ENCODE measurements around the gene BMP2.

BMP2 gene

DNA sequence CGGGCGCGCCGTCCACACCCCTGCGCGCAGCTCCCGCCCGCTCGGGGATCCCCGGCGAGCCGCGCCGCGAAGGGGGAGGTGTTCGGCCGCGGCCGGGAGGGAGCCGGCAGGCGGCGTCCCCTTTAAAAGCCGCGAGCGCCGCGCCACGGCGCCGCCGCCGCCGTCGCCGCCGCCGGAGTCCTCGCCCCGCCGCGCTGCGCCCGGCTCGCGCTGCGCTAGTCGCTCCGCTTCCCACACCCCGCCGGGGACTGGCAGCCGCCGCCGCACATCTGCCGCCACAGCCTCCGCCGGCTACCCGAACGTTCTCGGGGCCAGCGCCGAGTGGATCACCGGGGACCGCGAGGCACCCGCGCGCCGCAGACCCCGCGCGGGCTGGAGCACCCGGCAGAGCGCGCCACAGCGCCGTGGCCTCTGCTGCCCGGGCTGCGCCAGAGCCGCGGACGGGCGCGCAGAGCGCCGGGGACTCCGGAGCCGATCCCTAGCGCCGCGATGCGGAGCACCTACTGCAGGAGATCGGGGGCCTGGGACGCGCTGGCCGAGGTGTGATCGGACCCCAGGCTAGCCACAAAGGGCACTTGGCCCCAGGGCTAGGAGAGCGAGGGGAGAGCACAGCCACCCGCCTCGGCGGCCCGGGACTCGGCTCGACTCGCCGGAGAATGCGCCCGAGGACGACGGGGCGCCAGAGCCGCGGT, at the start of gene BMP2:
TSS of gene BMP2 (plus strand) at position 151 of the 692 bp plus-strand sequence. CDS start 2,441 bp downstream, outside the sequence.
- peak in 1 of 2 experiments; percentile 92 for DNase-seq

DNA sequence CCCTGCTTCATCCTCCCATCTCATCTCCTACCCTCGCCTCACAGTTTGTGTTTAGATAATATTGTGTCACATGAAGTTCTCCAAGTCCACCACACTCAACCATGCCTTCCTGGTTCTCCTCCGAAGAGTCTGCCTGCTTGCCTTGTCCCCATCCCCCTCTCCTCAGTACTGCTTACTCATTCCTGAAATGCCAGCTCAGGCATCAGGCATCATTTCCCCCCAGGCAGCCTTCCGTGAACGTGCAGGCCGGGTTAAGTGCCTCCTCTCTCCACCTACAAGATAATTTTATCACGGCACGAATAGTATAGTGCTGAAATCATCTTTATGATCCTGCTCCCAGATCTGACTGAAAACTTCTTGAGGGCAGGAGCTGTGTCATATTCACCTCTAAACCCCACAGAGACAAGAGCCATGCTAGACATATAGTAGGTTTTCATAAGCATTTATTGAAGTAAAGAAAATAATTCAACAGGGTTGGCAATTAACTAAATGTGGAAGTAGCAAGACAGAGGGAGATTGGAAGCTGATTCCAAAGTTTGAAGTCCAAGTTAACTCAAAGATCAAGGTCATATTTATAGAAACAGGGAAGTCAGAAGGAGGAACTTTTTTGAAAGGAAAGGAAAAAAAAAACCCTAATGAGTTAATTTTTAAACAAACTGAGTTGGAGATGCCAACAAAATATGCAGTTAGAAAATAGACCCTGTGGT, 48.7 kb upstream of the BMP2 start:
- DNase-seq: no peak

DNA sequence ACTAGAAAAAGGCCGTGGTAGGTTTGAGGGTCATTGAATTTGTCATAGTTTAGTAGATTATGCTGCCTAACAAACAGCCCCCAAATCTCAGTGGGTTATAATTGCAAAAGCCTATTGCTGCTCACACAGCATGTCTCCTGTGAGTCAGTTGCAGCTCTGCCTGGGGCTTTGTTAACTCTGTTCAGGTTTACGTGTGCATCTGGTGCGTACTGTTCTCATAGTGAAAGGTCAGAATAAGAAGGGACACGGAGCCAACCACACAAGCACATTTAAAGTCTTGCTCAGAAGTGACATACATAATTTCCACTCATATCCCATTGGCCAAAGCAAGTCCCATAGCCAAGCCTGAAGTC, 48.1 kb upstream of the BMP2 start:
- no peak for DNase-seq

DNA sequence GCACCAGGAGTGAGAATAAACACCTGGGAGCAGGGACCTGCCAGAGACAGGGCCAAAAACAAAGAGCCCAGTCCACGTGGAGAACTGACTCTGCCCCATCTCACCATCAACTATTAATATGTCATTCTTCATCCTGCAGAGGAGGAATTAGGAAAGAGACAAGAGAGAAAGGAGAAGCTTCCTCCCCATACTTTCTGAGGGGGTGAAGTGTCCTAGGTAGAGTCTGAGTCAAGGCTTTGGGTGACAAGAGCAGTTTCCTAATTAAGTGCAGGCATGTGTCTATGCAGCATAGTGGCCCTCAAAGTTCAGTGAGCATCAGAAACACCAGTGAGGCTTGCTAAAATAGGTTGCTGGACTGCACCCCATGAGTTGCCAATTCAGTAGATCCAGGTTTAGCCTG, 40.7 kb upstream of the BMP2 start:
- DNase-seq: no peak

DNA sequence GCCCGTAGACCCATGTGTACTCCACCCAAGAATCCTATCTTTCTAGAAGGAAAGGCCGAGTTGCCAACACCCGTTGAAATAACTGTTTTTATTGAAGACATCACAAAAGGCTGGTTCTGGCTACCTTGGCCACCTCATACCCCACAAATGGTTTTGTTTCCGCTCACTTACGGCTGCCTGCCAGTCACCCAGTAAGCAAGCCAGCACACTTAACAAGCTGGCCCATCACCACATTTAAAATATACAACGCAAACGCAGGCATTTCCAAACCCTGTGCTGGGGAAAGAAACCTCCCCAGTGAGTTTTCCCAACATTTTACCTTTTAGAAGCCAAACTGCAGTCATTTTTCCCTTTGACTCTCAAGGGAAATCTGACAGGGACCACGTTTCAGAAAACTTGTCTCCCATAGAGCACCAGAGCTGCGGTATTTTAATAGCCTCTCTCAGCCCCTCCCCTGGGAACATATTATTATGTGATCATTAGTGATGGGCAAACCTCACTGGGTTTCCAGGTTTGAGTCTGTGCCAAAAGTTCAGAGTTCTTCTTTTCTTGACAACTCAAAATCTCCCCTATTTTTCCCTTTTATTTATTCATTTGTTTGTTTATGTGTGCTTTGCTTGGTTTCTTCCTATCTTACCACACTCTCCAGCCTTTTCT, 36.7 kb upstream of the BMP2 start:
- no peak for DNase-seq

DNA sequence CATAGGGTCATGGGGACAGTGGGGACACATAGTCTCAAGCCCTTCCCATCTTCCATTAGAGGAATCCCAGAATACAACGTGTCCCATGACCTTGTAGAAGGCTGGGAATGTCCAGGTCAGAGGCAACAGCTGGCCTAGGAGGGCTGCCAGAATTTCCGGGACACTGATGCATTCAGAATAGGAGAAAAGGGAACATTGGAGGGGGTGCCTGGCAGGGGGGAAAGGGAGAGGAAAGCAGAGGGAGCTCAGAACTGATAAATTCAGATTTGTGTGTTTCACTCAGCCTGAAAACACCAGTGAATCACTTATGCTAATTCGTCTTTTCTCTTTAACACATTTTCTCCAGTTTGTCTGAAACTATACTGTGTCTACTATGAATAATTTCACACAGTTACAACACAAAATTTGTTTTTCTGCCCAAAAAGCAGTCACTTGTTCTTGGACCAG, 35.5 kb upstream of the BMP2 start:
- DNase-seq: no peak

DNA sequence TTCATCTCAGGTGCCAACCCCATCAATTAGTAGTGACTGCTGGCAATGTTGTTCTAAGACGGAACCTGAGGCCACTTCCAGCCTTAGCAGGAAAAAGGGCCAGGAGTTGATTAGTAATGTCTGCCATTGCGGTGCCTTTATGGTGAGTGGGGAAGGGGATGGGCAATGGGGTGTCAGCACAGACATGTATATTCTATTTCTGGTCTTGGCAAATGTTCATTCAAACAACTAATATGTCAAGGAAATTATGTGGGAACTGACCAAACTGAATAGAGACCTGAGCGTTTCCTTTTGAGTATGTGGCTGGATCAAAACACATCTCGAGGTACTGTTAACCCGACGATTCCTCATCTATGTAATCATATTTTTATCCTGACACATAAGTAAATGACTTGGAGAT, 34.6 kb upstream of the BMP2 start:
- DNase-seq: no peak

DNA sequence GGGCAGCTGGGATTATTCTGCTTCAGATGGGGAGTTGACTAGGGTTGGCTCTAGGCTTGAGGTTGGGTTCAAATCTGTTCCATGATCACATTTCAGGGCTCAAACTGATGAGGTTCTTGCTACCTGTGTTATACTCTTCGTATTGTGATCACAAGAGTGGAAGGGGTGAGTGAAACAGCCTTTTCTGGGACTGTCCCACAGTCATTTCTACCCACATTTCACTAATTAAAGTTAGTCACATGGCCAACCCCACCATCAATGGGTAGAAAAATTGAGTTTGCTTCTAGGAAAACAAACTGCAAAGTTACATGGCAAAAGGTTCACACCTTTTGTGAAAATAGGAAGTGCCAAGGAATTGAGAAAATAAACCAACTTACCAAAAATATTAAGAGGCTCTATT, 33.5 kb upstream of the BMP2 start:
- DNase-seq: no peak

DNA sequence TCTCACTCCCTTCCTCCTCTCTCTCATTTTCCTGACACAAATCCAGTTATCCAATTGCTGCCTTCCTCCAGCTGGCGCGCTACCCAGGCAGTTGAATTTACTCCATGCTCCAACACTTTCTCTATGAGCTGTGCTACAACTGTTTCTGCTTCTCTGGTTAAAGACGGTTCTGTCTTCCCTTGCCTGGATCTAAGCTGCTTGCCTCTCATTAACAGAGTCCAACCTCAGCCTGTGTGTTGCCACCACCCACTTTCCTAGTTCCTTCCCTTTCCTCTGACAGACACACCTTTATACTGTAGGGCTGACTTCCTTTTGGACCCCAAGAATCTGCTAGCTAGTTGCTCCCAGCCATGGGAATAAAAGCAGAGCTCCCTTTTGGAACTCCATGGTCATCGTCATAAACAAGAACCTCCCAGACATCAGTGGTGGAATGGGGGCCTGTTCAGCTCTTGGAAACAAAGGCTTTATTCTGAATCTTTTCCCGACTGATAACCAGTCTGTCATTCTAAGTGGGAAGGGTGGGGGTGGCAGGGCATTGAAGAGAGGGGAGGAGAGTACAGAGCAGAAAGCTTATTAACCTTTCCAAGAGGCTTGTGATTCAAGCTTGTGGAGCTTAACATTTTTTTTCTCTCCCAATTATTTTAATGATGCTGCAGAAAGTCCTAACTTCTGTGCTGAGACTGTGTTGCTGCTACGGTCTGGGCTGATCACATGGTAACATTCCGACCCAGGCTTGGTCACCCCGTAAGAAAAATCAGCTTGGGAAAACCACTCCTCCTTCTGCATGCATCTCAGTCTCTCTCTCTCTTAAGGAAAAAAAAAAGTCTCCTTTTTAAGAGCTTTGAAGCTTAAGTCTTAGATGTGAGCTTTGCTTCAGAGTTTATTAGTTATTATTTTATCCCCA, 31.3 kb upstream of the BMP2 start:
- no peak for DNase-seq

DNA sequence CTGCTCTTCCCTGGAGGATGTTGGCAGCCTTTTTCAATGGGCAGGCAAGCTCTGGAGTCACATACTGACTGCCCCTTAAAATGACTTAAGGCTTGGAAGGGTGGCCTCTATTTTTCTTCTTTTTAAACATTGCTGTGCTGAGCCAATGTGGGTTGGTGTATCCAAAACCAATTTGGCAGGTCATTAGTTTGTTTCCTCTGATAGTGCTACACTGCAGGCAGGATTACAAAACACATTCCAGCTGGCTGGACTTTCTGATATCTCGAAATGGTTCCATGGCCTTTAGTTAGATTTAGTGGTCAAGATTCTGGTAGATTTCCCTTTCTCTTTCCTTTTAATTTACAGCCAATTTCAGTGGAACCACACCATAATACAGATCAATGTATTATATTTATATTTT, 28.1 kb upstream of the BMP2 start:
- DNase-seq: no peak

DNA sequence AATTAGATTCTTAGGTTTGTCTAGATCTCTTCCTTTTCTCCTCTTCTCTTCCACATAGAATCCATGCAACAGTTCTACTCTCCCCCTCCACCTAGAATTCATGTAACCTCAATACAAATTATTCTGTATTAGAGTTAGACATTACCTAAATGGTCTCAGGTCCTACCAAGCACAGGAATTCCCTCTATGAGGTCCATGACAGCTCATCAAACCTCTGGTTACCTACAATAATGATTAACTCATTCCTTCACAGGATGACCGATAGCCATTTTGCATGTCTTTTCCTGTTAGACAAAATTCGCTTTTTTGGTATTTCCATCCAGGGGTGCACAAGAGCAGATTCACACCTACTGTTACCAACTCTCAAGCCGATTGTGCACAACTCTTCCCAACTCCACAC, 27.4 kb upstream of the BMP2 start:
- DNase-seq: no peak

DNA sequence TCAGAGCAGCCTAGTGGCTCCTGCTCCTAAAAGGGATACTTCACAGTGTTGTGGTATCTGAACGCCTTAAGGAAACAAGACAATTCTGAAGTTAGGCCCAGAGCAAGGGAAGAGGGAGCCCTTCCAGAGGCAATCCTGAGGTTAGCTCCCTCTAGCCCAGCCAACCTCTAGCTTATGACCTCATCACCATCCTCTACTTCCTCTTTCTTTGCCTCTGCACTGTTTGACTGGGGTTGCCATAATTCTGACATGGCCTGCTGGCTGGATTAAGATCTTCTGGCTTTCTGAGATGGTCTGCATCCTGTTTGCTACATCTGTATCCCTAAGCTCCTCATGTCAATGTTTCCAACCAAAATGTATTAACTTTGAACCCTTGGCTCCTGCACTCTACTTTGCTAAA, 23.3 kb upstream of the BMP2 start:
- no peak for DNase-seq

DNA sequence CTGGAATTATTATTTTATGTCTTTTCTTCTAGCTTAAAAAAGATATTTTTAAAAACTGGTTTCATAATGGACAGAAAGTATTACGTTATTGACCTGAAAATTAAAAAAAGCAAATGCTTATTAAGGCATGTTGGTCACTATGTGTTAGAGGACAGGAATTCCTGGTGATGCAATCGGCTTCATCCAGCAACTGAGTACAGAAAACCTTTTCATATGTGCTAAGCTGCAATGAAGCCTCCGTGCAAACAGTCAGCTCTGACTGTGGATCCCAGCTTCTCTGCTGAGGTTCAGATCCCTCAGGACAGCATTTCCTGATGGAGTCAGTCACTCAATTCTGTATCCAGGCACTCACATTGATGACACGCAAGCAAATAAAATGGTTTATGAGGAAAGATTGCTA, 22.7 kb upstream of the BMP2 start:
- no peak for DNase-seq

DNA sequence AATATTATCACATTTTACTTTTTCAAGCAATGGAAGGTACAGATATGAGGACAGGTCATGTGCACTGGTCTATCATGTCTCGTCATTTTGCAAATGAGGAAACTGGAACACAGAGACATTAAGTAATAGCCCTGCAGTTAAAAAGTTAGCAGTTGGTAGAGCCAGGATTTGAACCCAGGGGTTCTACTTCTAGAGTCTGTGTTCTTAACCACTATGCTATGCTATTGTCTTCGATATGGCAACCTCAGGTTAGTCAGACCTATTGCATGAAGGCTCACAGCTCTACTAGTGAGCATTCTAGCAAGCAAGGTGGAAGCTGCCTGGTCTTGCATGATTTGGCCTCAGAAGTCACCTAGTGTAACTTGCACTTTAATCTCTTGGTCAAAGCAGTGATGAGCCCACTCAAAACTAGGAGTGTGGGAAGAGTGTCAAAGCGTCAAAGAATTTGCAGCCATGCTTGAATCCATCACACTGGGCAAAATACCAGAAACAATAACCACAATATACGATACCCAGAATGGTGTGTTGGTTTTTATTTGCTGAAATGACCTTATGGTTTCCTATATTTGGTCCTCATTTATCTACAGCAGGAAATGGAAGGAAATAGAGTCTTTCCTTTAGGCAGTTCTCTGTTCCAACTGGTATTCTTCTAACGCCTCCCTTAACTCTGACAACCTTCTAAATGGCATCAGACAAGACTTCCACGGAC, 20.4 kb upstream of the BMP2 start:
- peak in 1 of 2 experiments; percentile 23 for DNase-seq

DNA sequence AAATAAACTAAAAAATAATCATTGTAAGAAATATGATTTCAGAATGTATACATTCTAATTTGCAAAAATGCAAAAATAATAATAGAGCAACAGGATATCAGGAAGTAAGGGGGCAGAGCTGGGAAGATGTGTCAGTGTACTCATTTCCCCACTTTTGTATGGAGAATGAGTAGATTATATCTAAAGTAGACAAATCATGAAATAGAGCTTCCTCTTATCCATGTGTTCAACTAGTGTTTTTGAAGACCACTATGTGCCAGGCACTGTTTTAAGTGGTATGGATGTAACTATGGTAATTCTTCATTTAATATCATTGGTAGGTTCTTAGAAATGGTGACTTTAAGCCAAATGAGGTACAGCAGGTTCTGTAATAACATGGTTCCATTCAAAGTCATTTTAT, 17.0 kb upstream of the BMP2 start:
- no peak for DNase-seq

DNA sequence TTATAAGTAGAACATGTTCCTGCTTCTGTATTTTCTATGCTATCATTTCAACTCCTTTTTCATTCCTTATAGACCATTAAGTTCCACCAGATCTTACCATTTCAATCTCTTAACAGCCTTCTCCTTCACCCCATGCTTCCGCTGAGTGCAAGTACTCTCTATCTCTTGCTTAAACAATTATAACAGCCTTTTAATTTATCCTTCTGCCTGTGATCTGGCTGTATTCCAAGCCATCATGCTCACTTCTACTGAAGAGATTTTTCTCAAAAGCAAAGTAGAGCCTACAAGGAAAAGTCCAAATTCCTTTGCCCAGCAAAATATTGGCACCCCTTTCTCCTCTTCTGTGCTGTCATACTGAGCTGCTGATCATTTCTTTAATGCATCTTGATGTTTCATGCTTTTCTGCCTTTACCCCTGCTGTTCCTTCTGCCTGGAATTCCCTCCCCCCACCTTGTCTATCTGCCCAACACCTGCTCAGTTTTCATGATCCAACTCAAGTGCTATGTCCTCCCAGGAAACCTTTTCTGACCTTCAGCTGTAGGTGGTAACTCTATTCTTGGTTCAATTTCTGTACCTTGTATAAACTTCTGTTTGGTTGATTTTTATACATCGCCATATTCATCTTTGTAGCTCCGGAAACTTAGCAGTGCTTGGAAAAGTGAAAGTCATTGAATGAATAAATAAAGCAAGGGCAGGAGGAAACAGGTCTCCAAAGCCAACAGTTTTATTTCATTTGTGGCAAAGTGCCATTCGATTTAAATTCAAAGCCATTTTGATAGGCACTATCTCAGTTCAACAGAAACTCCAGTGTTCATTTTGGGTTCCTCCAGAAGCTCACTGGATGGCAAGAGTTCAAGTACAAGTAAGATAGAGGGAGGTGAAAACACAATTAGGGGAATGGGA, 10.5 kb upstream of the BMP2 start:
- DNase-seq: no peak

DNA sequence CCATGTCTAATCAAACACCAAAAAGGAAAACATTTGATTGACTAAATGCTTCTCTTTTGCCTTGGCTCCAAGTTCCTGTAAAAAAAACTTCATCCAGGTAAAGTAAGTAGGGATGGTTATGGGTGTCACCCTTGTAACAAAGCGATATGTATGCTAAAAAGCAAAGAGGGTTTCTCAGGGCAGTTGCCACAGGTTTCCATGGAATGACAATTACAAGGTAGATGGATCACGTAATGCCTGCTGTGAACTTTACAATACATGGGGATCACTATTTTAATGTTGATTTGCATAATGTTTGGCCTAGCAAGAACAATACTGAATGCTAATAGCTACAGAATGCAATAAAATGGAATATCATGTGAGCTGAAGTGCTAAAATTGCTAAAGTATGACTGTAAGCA, 2.9 kb upstream of the BMP2 start:
- peak; percentile 88 to 91 for DNase-seq

DNA sequence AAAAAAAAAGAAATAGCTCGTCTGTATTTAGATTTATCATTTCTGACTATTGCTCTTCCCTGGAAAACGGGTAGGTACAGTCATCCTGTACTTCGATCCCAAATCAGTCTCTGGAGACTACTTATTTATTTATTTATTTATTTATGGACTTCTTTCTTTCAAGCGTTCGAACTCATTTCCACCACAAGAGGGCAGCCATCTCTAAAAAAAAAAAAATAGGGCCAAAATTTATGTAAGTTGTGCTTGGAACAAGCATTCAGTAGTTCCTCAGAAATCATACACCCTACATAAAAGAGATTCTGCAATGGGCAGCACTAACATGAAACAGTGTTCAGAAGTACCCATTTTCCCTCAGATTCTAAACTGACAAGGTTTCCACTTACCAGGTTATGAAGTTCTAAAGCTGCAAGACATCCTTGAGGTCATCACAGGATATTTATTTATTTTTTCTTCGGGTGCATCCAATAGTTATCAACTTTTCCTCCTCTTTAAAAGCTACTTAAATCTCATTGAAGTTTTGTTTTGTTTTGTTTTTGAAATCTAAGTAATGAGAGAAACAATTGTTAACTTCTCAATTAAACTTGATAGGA, 1.9 kb upstream of the BMP2 start:
- DNase-seq: peak; percentile 75 to 84

DNA sequence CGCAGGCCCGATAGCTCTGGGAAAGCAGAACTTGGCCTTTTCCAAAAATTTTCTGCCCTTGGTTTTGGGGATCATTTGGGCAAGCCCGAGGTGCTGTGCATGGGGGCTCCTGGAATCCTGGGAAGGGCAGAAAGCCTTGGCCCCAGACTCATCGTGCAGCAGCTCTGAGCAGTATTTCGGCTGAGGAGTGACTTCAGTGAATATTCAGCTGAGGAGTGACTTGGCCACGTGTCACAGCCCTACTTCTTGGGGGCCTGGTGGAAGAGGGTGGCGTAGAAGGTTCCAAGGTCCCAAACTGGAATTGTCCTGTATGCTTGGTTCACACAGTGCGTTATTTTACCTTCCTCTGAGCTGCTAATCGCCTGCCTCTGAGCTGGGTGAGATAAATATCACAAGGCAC, 1.1 kb upstream of the BMP2 start:
- no peak for DNase-seq

DNA sequence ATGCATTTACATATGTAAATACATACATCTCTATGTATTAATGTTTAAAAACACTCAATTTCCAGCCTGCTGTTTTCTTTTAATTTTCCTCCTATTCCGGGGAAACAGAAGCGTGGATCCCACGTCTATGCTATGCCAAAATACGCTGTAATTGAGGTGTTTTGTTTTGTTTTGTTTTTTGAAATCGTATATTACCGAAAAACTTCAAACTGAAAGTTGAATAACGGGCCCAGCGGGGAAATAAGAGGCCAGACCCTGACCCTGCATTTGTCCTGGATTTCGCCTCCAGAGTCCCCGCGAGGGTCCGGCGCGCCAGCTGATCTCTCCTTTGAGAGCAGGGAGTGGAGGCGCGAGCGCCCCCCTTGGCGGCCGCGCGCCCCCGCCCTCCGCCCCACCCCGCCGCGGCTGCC, 355 bp upstream of the BMP2 start:
- no peak for DNase-seq
